SK-N-SH (cell line): ENCODE measurements around the gene BBOX1. TPM values are rescaled to one million over a fixed set of nuclear protein-coding genes. Genes with fewer than 3 reads are reported as not detected.
A peak's percentile ranks its signal among the peaks of the same experiment; 100 is the strongest.

Source experiments
- CTCF ChIA-PET: fragments of 300-600, 350-600 bp; formaldehyde crosslinking; extraction: SDS; loops from one replicate; lab custom pipeline; 2021; lab: Yijun Ruan, JAX
- POLR2A ChIA-PET: fragments of 350-600 bp; sonication (Branson Sonifier 250); formaldehyde crosslinking; extraction: SDS; loops from one replicate; lab custom pipeline; 2020; ENCODE audit warnings: antibody characterized with exemption, inconsistent platforms; lab: Yijun Ruan, JAX
- DNase-seq: peaks from one replicate; pipeline ENCODE4 v3.0.0; 2012
- H2AFZ ChIP-seq: fragments of 200-600 bp; sonication (generic); 2 replicates; pipeline ENCODE4 v1.8.1; 2016; ENCODE audit warnings: antibody characterized with exemption, mild to moderate bottlenecking, low read depth
- H3F3A ChIP-seq: fragments of 200-600 bp; sonication (generic); replicated peaks from 2 replicates; pipeline ENCODE3; 2016; ENCODE audit warnings: antibody characterized with exemption, mild to moderate bottlenecking; ENCODE audit not compliant: insufficient read depth
- H3K27ac ChIP-seq, 2 experiments: fragments of 200-500 bp in 1 of 2; fragments of 200-600 bp in 1 of 2; sonication (Bioruptor generic) in 1 of 2; sonication (generic), shearing (Covaris generic) in 1 of 2; 2 replicates each; pipeline versions ENCODE4 v1.5.1 to v1.6.1; 2014 to 2016; ENCODE audit warnings: low read depth in 2 of 2, inconsistent platforms in 1 of 2, low read length in 1 of 2, mild to moderate bottlenecking in 1 of 2, mixed read lengths in 1 of 2
- H3K27me3 ChIP-seq: fragments of 200-600 bp; sonication (generic), shearing (Covaris generic); 2 replicates; pipeline ENCODE4 v1.6.1; 2016; ENCODE audit warnings: mixed run types; ENCODE audit not compliant: insufficient read depth
- H3K36me3 ChIP-seq, 2 experiments: fragments of 200-500 bp in 1 of 2; fragments of 200-600 bp in 1 of 2; sonication (Bioruptor generic) in 1 of 2; sonication (generic) in 1 of 2; replicated peaks in 1 of 2; 2 replicates each; pipeline versions ENCODE3 to v1.5.1; 2014 to 2016; ENCODE audit warnings: low read length in 1 of 2, mild to moderate bottlenecking in 1 of 2; ENCODE audit not compliant: insufficient read depth in 2 of 2, control insufficient read depth in 1 of 2
- H3K4me1 ChIP-seq, 2 experiments: fragments of 200-500 bp in 1 of 2; fragments of 200-600 bp in 1 of 2; sonication (Bioruptor generic) in 1 of 2; sonication (generic), shearing (Covaris generic) in 1 of 2; 2 replicates each; pipeline versions ENCODE4 v1.5.1 to v1.6.1; 2014 to 2016; ENCODE audit warnings: low read depth in 1 of 2, low read length in 1 of 2, mixed run types in 1 of 2; ENCODE audit not compliant: insufficient read depth in 2 of 2, control insufficient read depth in 1 of 2
- H3K4me2 ChIP-seq: fragments of 200-600 bp; sonication (generic), shearing (Covaris generic); 2 replicates; pipeline ENCODE4 v1.6.1; 2017; ENCODE audit warnings: mixed run types
- H3K4me3 ChIP-seq, 2 experiments: fragments of 200-500 bp in 1 of 2; fragments of 200-600 bp in 1 of 2; sonication (Bioruptor generic) in 1 of 2; sonication (generic), shearing (Covaris generic) in 1 of 2; 2 replicates each; pipeline versions ENCODE4 v1.5.1 to v1.8.1; 2014 to 2016; ENCODE audit warnings: low read depth in 2 of 2, inconsistent platforms in 1 of 2, low read length in 1 of 2, mild to moderate bottlenecking in 1 of 2, mixed read lengths in 1 of 2, moderate library complexity in 1 of 2
- H3K79me2 ChIP-seq: fragments of 200-600 bp; sonication (generic); 2 replicates; pipeline ENCODE4 v1.8.1; 2017; ENCODE audit warnings: mild to moderate bottlenecking; ENCODE audit not compliant: insufficient read depth
- H3K9ac ChIP-seq: fragments of 200-600 bp; sonication (generic); 2 replicates; pipeline ENCODE4 v1.6.1; 2017; ENCODE audit warnings: mixed run types
- H3K9me2 ChIP-seq: fragments of 200-600 bp; sonication (generic); 2 replicates; pipeline ENCODE4 v1.6.1; 2017; ENCODE audit warnings: mixed run types
- H3K9me3 ChIP-seq: fragments of 200-600 bp; sonication (generic); 2 replicates; pipeline ENCODE4 v1.6.1; 2017; ENCODE audit warnings: mixed run types, mild to moderate bottlenecking, moderate library complexity
- H4K20me1 ChIP-seq: fragments of 200-600 bp; sonication (generic); 2 replicates; pipeline ENCODE4 v1.6.1; 2017; ENCODE audit warnings: mild to moderate bottlenecking, mixed run types; ENCODE audit not compliant: insufficient read depth
- CHD2 ChIP-seq: fragments of 150-350 bp; IDR thresholded peaks from 2 replicates; pipeline ENCODE4 v1.6.1; 2018; ENCODE audit warnings: low read length; ENCODE audit not compliant: partially characterized antibody
- ELF1 ChIP-seq: IDR thresholded peaks from 2 replicates; pipeline ENCODE4 v1.4.0; 2012
- FOXM1 ChIP-seq: IDR thresholded peaks from 2 replicates; pipeline ENCODE4 v1.4.0; 2012; ENCODE audit warnings: low read depth, mild to moderate bottlenecking
- IRF3 ChIP-seq: fragments of 150-350 bp; IDR thresholded peaks from 2 replicates; pipeline ENCODE4 v1.6.1; 2016; ENCODE audit warnings: mild to moderate bottlenecking, low read depth, low read length
- JUND ChIP-seq: IDR thresholded peaks from 2 replicates; pipeline ENCODE4 v1.4.0; 2012
- MAX ChIP-seq: IDR thresholded peaks from 2 replicates; pipeline ENCODE4 v1.4.0; 2012; ENCODE audit warnings: low read depth
- MEF2A ChIP-seq: IDR thresholded peaks from 2 replicates; pipeline ENCODE4 v1.4.0; 2012; ENCODE audit warnings: low read depth, borderline replicate concordance
- MXI1 ChIP-seq: IDR thresholded peaks from 2 replicates; pipeline ENCODE4 v1.6.1; 2012; ENCODE audit warnings: mild to moderate bottlenecking, low read depth, low read length, improper control_type of control experiment
- NFIC ChIP-seq: IDR thresholded peaks from 2 replicates; pipeline ENCODE4 v1.4.0; 2012; ENCODE audit warnings: borderline replicate concordance
- NRF1 ChIP-seq: IDR thresholded peaks from 2 replicates; pipeline ENCODE4 v1.6.1; 2012; ENCODE audit warnings: low read depth, mild to moderate bottlenecking, low read length
- POLR2AphosphoS5 ChIP-seq: IDR thresholded peaks from 2 replicates; pipeline ENCODE4 v1.6.1; 2012; ENCODE audit warnings: low read depth, low read length
- RAD21 ChIP-seq: IDR thresholded peaks from 2 replicates; pipeline ENCODE4 v1.6.1; 2012; ENCODE audit warnings: mild to moderate bottlenecking, low read length
- RCOR1 ChIP-seq: fragments of 150-350 bp; IDR thresholded peaks from 2 replicates; pipeline ENCODE4 v1.6.1; 2017; ENCODE audit warnings: antibody characterized with exemption, low read length
- REST ChIP-seq: IDR thresholded peaks from 2 replicates; pipeline ENCODE4 v1.6.1; 2012; ENCODE audit warnings: mild to moderate bottlenecking, low read depth, low read length, moderate library complexity
- RXRA ChIP-seq: IDR thresholded peaks from 2 replicates; pipeline ENCODE4 v1.4.0; 2012; ENCODE audit warnings: low read depth, mild to moderate bottlenecking, borderline replicate concordance
- TEAD4 ChIP-seq: IDR thresholded peaks from 2 replicates; pipeline ENCODE4 v1.4.0; 2012; ENCODE audit warnings: mild to moderate bottlenecking, borderline replicate concordance; ENCODE audit not compliant: insufficient read depth
- USF1 ChIP-seq: IDR thresholded peaks from 2 replicates; pipeline ENCODE4 v1.4.0; 2012; ENCODE audit warnings: low read depth, borderline replicate concordance
- YY1 ChIP-seq: IDR thresholded peaks from 2 replicates; pipeline ENCODE4 v1.4.0; 2012; ENCODE audit warnings: low read depth, mild to moderate bottlenecking
- ZBTB33 ChIP-seq: IDR thresholded peaks from 2 replicates; pipeline ENCODE4 v1.4.0; 2012; ENCODE audit warnings: low read depth, borderline replicate concordance
- WGBS: methylation state at CpG from one replicate; pipeline ENCODE4 v1.1.6; 2017; ENCODE audit warnings: low lambda C conversion rate; 5-methylcytosine and 5-hydroxymethylcytosine counted together
- polyA plus RNA-seq, 3 experiments: library from polyadenylated mRNA; depleted of rRNA; stranded (reverse); fragments of >200 nt; gene quantifications; 2 replicates each; pipeline ENCODE4 v1.2.3, GENCODE V29; 2012

The BBOX1 gene
- polyA plus RNA-seq, 1 of the 3 experiments (the other 2 are of a cell fraction) = 0.02 TPM

- TF ChIP-seq REST (no peak), MXI1 (no peak), ZBTB33 (no peak), NFIC (no peak; the same call in 1 of the 2 replicates), RCOR1 (peak; percentile 64; the same call in 1 of the 2 replicates), RXRA (no peak), MAX (no peak), MEF2A (no peak), YY1 (no peak), RAD21 (peak; percentile 1; the same call in 1 of the 2 replicates), IRF3 (no peak), POLR2AphosphoS5 (peak; percentile 42; the same call in 1 of the 2 replicates), TEAD4 (peak; percentile 59; the same call in 1 of the 2 replicates)
Measured at GRCh38 chr11:27022659-27023251, 17.9 kb upstream of the BBOX1 start (continued).

GRCh38 chr11:27024865-27025264 is 15.8 kb upstream of the BBOX1 start:
- no peaks in the 10 kb centered on the region for H3K27me3 ChIP-seq
- no peak for DNase-seq
- TF ChIP-seq USF1 = no peak
- TF ChIP-seq TEAD4 = no peak
- TF ChIP-seq NRF1 = no peak
- TF ChIP-seq ELF1 = no peak
- TF ChIP-seq FOXM1 = no peak
- TF ChIP-seq ZBTB33 = no peak
- TF ChIP-seq CHD2 = no peak
- TF ChIP-seq JUND = no peak
- TF ChIP-seq MXI1 = no peak
- H3K9me2 ChIP-seq = no peaks in the 10 kb centered on the region
- no peak overlapping the region for H3K9ac ChIP-seq
- POLR2A ChIA-PET = no interaction called here
- no peak overlapping the region for H3K27ac ChIP-seq
- CTCF ChIA-PET = interaction anchor here (0.6 kb wide), 1 partner anchor 28 kb away, joined by 3 read pairs; no protein-coding TSS in a partner anchor
- H3K4me1 ChIP-seq = peaks cover 0 to 12% of the 10 kb centered on the region in 2 experiments; a peak in 2 of 4 replicates
- no peak overlapping the region for H3K4me2 ChIP-seq
- no peaks in the 10 kb centered on the region for H3F3A ChIP-seq
- no peaks in the 10 kb centered on the region for H4K20me1 ChIP-seq
- no peaks in the 10 kb centered on the region for H3K36me3 ChIP-seq
- H2AFZ ChIP-seq = no peak overlapping the region
- no peaks in the 10 kb centered on the region for H3K9me3 ChIP-seq
- H3K4me3 ChIP-seq = no peak overlapping the region
- H3K79me2 ChIP-seq = no peaks in the 10 kb centered on the region
- WGBS = 72% methylated on average over 3 of the region's 3 CpGs
